Lower leg skin (tissue), 4 donors: Measurements from ENCODE around the gene NELFCD. TPM values are rescaled to one million over a fixed set of nuclear protein-coding genes. Genes with fewer than 3 reads are reported as not detected.

Experiments used
- DNase-seq, 2 donors: peaks; one replicate each; pipeline ENCODE4 v3.0.0-alpha.2; 2019; ENCODE audit warnings: low spot score in 2 of 2
- H3K4me3 ChIP-seq: fragments of 200-600 bp; sonication (generic); 2 replicates; pipeline ENCODE4 v1.5.1; 2017; ENCODE audit warnings: mild to moderate bottlenecking, low read depth; ENCODE audit not compliant: poor library complexity, severe bottlenecking
- CTCF ChIP-seq, 3 donors: fragments of 450-650 bp; IDR thresholded peaks; one replicate each; pipeline ENCODE4 v1.5.1; 2016; ENCODE audit warnings: antibody characterized with exemption in 3 of 3, mild to moderate bottlenecking in 3 of 3, moderate library complexity in 2 of 3
- POLR2A ChIP-seq, 2 donors: fragments of 450-650 bp; IDR thresholded peaks; one replicate each; pipeline ENCODE4 v1.6.1; 2016 to 2017; ENCODE audit warnings: antibody characterized with exemption in 2 of 2, mild to moderate bottlenecking in 1 of 2, moderate library complexity in 1 of 2
- WGBS, 2 donors: methylation state at CpG; one replicate each; pipeline ENCODE4 v1.1.5; 2018; 5-methylcytosine and 5-hydroxymethylcytosine counted together
- intact Hi-C: fragments of 100-400 bp; cut with DNase I; formaldehyde crosslinking; loops from one replicate; pipeline ENCODE4 v1.15.0; 2023; ENCODE audit warnings: low total_unique reads
- total RNA-seq, 4 donors: library from RNA; depleted of rRNA; stranded (reverse); fragments of >200 nt; gene quantifications; one replicate each; pipeline ENCODE4 v1.1.0, GENCODE V29; 2016

Gene NELFCD
- total RNA-seq, 4 donors from 2014 or later, result 36.9 to 53.8 (median 44.6) TPM

GRCh38 chr20:59002874-59003399, 21.9 kb downstream of the NELFCD start:
- no peak for TF ChIP-seq POLR2A (IDR thresholded peaks at IDR 0.05)
- no peak for TF ChIP-seq CTCF (IDR thresholded peaks at IDR 0.05)
- DNase-seq, result no peak
- 86 to 88% methylated on average over 17 of the region's 17 CpGs for WGBS, 2 donors
- intact Hi-C loops, result no loop called here
- H3K4me3 ChIP-seq, result no peak overlapping the region

GRCh38 chr20:59003836-59004492, 22.9 kb downstream of the NELFCD start:
- DNase-seq, result no peak
- H3K4me3 ChIP-seq, result no peak overlapping the region
- intact Hi-C loops, result no loop called here
- whole genome bisulfite sequencing, 2 donors, result 78 to 87% methylated on average over 16 of the region's 16 CpGs
- TF ChIP-seq POLR2A (IDR thresholded peaks at IDR 0.05), result no peak
- no peak for TF ChIP-seq CTCF (IDR thresholded peaks at IDR 0.05)

- WGBS, 2 donors, result 65 to 68% methylated on average over 4 of the region's 4 CpGs
- peak in 1 of 2 donors; percentile 91 for DNase-seq
- TF ChIP-seq POLR2A (IDR thresholded peaks at IDR 0.05) (no peak), CTCF (IDR thresholded peaks at IDR 0.05) (no peak)
- H3K4me3 ChIP-seq, result no peak overlapping the region
- intact Hi-C loops, result no loop called here
Measured at GRCh38 chr20:59004493-59004762, 23.4 kb downstream of the NELFCD start.

- no peak overlapping the region for H3K4me3 ChIP-seq
- peak in 1 of 2 donors; percentile 90 for DNase-seq
- TF ChIP-seq CTCF (IDR thresholded peaks at IDR 0.05), result no peak
- no peak for TF ChIP-seq POLR2A (IDR thresholded peaks at IDR 0.05)
- intact Hi-C loops, result no loop called here
- WGBS, 2 donors, result 57 to 62% methylated on average over 17 of the region's 17 CpGs
Measured at GRCh38 chr20:59004763-59005522, 23.9 kb downstream of the NELFCD start.

GRCh38 chr20:59005523-59006166, 24.6 kb downstream of the NELFCD start:
- intact Hi-C loops, result no loop called here
- no peak for TF ChIP-seq CTCF (IDR thresholded peaks at IDR 0.05)
- TF ChIP-seq POLR2A (IDR thresholded peaks at IDR 0.05), result no peak
- DNase-seq, result peak in 1 of 2 donors; percentile 84
- H3K4me3 ChIP-seq, result peak overlapping the region; percentile 44
- WGBS, 2 donors, result 66 to 70% methylated on average over 2 to 3 of the region's 3 CpGs
